Fibroblast of skin of back (primary cell): ENCODE data around the gene DDIT3.

Experiments
- DNase-seq: peaks from one replicate; pipeline ENCODE4 v3.0.0-alpha.2; 2013

Gene DDIT3

DNA sequence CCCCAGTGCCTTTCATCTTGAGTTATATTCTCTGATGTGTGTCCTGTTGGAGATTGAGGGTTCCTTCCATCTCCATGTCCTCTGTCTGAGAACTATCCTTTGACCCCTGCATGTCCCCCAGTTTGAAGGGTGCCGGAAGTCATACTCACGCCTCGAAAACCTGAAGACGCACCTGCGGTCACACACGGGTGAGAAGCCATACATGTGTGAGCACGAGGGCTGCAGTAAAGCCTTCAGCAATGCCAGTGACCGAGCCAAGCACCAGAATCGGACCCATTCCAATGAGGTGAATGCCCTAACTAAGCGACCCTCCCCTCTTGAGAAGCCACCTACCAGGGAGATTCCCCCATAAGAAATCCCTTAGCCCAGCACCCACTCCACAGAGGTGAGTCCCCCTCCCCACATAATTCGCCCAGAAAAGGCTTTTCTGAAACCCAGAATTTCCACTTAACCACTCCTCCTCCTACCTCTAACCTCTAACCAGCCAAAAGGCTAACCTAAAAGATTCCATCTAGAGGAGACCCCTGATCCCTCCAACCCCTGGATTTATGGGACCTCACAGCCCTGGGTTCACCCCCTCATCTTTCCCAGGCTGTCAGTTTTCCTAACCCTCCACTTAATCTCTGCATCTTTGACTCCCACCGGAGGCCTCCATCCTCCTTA lies 53.0 kb downstream of the DDIT3 start:
- DNase-seq: no peak
